CD4-positive, alpha-beta T cell treated with Interleukin-10 for 1 hour (primary cell): ENCODE measurements around the gene MTFMT.
"Not testable (repeated sequence)": the region's sequence is repeated elsewhere in the genome, so short reads cannot be mapped to it uniquely, and the experiment has no call there.

Experiments used
- DNase-seq: peaks from one replicate; pipeline ENCODE4 v3.0.0-alpha.2; 2020

The MTFMT gene

DNA sequence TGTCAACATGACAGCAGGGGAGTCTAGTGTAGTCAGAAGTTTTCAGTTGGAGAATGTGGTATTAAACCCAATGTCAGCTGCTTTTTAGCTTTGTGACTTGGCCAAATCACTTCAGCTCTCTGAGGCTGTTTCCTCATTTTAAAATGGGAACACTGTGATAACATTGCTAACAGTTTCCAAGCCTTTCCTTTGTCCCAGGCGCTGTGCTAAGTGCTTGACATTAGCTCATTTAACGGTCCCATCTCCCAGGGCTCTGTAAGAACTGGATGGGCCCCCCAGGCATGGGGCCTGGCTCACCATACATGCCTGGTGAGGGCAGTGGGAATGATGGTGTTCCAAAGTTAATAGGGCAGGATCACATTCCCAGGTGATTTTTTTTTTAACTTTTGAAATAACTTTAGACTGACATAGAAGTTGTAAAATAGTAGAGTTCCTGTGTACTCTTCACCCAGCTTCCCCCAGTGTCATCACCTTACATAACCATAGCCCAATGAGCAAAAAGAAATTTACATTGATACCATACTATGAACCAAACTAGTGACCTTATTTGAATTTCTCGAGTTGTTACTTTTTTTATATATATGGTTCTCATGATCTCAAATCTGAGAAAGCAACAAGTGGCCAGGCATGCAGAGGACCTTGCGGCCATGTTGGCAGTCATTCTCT, 30.6 kb upstream of the MTFMT start:
- no peak for DNase-seq

DNA sequence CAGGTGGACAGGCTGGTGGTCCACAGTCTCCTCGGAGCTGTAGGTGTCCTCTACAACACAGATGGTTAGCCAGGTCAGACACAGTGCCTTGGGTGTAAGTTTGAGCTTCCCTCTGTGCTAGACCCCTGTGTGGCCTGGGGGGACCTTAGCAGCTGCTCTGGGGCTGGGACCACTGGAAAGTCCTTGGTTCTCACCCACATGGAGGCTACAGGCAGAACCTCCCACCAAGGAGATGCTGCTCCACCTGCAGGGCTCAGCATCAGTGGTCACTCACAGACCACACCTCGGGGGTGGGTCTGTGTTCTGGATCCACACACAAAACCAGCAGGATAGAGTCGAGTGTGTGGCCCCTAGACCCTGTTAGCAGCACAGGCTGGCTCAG, 29.9 kb upstream of the MTFMT start:
- no peak for DNase-seq

DNA sequence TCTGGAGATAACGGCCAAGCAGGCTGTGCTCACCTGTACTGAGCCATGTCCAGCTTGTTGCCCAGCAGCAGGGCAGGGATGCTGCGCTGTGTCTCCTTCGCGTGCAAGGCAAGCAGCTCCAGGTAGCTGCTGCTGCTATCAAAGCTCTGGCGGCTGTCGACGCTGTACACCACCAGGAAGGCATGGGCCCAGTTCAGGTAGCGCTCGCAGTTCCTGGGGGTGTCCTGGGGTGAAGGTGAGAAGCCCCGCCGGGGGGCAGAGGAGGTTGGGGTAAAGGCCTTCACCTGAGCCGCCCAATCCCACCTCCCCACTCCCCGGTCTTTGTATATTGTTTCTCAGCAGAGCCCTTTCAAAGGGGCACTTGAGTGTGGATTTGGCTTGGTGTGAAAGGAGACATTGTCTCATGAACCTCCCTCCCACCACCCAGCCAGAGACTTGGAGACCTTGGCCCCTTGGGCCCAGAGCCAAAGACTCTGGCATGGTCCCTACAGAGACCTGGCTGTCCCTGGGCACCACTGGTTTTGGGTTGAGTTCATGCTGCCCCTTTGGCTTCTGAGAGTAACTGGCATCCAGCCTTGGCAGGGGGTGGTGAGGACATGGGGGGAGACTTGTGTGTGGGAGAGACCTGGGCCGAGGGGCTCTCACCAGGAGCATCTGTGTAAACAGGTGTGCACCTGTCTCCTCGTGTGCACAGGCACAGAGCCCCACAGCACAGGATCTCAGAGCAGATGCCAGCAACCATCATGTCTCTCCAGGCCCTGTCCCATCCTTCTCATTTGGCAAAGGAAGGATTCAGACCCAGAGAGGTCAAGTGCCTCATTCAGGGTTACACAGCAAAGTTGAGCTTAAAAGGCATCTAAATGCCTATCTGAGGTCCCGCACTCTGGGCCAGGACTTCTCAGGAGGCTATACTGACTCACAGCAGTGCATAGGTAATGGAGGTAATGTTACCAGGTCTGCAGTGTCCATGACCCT, 29.2 kb upstream of the MTFMT start:
- no peak for DNase-seq

DNA sequence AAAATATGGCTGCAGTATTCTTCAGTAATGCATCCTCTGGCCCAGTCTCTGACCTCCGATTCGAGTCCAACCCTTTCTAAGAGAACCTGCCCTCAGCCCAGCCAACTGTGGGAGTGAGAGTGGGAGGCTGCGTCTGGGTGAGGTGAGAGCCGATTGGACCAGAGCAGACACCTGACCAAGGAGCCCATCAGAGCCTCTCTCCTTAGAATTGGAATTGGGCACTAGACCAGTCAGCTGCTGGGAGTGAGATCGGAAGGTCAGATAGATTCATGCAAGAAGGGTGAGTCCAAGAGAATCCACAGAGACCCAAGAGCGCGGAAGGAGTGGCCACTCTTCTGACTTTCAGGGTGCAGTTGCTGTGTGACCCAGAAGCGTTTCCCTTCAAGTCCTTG, 28.1 kb upstream of the MTFMT start:
- no peak for DNase-seq

DNA sequence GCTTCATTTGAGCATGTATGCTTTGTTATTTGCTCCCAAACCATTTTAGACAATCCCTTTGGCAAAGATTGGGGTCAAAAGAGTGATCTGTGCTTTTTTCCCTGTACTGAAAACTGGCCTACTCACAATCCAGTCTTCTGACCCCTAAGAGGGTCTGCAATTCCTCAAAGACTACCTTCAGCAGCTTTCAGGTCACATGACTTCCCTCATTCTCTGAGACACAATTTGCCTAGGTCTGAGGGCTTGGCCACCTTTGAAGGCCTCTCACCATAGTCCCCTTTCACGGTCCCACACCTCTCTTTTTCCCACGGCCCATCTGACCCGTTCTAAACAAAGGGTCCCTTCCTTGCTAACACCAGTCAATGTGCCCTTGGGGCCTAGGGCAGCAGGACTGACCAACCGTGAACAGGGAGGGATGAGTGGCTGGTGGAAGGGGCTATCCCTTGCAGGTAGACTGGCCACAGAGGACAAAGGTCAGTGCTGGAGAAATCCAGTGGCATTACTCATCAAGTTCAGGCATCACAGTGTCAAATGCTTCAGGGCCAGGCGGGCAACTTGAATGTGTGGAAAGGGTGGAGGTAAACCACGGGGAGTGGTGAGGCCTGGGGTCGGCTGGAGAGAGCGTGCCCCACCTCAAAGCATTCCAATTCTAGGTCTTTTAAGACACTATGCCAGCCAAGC, 27.6 kb upstream of the MTFMT start:
- no peak for DNase-seq

DNA sequence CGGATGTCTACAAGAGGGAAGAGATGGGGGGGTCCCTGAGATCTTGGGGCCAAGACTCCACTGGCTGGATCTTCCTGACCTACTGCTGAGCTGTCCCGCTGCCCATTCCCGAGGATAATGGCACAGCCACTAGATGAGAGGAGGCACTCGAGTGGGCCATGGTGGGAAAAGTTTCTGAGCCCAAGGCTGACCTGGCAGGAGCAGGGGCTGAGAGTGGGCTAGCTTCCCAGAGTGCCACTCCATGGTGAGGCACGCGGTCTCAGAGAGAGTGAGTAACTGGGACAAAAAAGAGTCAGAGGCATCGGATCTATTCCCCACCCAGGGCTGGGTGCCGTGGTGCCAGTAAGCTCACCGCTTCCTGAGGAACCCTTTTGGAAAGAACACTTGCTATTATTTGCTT, 26.7 kb upstream of the MTFMT start:
- DNase-seq, result no peak

DNA sequence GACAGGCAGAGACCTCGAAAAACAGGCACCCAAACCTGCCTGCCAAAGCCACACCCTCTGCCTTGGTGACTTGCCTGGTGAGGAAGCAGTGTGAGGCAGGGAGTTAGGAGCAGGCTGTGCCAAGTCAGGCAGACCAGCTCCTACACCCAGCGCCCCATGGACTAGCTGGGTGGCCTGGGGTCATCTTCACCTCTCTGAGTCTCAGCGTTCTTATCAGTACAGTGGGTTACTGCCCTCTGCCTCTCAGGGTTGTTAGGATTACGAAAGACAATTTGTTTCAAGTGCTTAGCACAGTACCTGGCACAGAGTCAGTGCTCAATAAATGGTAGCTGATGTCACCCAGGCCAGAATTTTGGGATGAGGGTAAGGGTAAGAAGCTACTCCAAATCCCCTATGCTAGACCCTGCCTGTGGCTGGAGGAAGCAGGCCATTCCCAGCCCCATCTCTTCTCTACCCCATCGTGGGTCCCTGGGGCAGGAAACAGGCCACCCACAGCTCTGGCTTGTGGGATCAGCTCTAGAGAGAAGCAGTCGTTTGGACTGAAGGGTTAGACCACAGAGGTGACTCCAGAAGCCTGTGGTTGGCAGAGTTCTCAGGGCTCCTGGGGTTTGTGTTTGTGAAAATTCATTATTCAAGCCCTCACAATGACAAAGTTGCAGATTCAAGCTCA, 25.9 kb upstream of the MTFMT start:
- no peak for DNase-seq

DNA sequence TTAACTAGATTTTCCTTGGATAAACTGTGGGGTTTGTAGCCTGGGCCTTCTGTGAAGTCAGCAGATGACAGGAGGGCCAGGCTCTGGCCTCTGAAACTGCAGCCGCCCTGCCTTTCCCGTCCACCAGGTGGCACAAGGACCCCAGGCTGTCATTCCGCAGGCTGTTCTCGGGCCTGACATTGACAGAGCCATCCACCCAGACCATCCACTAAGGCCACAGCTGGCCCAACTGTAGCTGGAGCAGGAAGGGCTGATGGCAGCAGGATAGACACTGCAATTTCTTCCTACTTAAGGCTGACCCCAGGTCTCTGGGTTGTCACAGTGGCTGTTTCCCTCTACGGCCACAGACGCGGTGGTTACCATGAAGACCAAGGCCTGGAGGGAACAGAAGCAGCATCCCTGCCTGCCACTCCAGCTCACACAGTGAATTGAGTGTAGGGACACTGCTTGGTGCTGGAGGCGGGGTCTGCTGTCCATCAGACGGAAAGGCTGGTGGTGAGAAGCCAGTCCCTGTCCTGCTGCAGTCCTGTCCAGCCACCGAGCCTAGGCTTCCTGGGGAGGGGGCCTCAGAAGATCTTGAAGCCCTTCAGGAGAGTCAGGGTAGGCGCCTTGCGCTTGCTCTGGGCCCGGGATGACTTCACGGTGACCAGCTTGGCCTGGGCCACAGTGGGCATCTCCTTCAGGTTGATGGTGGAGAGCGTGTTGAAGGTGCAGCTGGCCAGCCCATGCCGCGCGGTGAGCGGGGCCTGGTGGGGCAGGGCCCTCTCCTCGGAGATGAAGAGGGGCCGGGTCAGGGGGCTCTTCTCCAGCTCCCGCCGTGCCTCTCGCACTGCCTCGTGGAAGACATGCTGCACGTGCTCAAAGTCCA, 25.1 kb upstream of the MTFMT start:
- peak; percentile 53 for DNase-seq

DNA sequence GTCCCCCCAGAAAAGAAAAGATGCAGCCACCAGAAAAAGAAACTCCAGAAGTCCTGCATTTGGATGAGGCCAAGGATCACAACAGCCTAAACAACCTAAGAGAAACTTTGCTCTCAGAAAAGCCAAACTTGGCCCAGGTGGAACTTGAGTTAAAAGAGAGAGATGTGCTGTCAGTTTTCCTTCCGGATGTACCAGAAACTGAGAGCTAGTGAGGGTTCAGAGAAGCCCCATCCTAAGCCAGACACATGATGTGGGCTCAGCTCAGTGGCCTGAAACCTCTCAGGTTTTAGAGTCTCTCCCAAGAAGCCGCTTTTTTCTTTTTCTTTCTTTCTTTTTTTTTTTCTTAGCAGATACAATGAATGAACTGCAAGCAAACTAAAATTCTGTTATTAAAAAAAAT, 23.5 kb upstream of the MTFMT start:
- no peak for DNase-seq

DNA sequence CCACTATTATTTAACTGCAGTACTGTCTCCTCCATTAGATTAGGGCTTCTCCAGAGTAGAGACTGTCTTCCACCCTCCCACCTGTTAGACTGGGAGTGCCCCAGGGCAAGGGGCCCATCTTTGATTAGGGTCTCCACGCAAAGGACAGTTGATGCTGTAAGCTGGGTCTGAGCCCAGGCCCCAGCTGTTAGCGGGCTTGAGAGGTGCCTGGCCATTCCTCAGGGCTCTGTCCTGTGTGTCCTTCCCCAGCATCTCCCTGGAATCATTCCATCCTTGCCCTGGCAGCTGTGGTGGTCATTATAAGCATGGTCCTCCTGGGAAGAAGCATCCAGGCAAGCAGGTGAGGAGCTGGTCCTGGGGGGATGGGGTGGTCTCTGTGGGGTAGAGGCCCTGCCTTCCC, 21.8 kb upstream of the MTFMT start:
- DNase-seq, result no peak

DNA sequence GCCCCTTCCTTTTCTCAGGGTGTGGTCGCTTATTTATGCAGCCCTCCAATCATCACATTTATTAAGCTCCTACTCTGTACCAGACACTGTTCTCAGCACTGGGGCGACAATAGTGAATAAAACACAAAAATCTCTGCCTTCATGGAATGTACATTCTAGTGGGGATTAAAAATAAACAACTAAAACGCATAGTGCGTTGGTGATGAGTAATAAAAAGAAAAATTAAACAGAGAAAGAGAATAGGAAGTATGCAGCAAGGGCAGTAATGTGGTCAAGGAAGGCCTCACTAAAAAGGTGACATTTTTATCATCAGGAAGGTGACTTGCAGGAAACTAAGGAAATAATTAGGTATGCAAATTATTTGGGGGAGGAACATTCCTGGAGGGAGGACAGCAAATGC, 20.8 kb upstream of the MTFMT start:
- DNase-seq, result no peak

DNA sequence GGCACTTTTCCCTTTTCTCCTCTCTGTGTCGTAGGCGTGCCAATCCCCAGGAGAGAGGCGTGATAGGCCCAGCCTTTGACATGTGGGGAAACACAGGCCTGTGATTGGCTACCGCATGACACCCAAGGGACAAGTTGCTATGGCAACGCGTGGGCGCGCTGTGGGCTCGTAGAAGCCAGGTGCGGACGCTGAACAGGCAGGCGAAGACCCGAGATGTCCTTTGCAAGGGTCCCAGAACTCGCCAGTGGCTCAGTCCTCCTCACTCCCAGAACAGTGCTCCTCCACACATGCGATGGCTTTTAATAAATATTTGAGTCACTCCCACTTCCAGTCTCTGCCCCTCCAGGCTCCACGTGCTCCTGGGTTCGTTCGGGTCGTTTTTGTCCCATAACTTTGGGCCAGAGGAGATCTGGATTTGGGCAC, 20.0 kb upstream of the MTFMT start:
- DNase-seq, result peak; percentile 90

DNA sequence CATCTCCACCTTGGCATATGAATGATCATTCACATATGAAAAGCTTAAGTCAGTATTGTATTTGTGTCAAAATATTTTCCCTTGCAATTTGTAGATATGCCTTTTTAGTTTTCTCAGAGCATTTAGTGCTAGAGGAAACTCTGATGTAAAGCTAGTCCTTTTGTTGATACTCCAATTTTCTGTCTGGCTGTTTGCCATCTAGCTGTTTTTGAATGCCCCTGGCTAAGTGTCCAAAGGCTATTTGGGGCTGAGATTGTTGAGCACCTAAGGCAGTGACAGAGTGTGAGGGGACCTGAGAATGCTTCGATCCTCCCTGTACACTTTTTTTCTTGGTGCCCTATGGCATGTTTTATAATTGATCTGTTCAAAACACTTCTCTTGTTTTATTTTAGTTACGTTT, 18.8 kb upstream of the MTFMT start:
- DNase-seq, result no peak

DNA sequence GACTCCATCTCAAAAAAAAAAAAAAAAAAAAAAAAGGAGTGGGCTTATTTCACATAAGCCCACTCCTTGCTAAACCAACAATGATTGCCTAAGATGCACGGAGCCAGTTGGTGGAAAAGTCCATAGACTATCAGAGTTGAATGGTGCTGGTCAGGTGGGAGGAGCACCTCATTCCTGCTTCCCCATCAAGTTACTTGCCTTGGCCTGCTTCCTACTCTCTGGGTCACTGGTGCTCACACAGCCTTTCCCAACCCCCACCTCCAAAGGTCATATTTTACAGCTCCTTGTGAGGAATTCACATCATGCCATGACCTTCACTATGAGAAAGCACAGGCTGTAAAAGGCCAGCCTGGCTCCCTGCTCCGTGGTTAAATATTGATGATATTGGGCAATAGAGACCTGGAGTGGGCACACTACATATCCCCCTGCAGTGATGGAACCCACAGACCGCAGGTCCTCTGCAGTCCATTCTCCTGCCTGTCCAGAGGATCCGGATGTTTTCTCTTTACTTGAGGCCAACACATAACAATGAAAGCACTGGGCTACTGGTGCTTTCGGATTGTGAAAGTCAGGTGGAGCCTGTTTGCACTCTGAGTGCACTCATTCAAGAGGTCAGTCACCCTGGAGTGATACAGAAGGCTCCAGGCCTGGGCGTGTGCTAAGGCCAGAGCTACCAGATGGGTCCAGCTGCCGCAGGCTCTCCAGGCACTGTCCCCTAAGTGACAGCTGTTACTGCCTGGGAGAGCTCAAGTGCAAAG, 15.5 kb upstream of the MTFMT start, which contains the start of gene SLC51B:
Gene SLC51B (plus strand): TSS at position 664 of the 758 bp plus-strand sequence. CDS start 4,618 bp downstream, outside the sequence.
- no peak for DNase-seq

DNA sequence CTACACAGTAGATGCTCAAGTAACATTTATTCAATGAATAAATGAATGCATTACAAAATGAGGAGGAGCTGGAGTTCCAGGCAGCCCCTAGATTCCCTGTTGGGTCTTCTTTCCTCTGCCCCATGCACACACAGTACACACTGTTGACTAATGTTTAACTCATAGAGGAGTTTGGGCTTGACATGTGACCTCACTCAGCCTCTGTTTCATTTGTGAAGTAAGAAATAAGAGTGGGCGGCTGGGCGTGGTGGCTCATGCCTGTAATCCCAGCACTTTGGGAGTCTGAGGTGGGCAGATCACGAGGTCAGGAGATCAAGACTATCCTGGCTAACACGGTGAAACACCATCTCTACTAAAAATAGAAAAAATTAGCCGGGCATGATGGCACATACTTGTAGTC, 14.8 kb upstream of the MTFMT start:
- not testable (repeated sequence) for DNase-seq

DNA sequence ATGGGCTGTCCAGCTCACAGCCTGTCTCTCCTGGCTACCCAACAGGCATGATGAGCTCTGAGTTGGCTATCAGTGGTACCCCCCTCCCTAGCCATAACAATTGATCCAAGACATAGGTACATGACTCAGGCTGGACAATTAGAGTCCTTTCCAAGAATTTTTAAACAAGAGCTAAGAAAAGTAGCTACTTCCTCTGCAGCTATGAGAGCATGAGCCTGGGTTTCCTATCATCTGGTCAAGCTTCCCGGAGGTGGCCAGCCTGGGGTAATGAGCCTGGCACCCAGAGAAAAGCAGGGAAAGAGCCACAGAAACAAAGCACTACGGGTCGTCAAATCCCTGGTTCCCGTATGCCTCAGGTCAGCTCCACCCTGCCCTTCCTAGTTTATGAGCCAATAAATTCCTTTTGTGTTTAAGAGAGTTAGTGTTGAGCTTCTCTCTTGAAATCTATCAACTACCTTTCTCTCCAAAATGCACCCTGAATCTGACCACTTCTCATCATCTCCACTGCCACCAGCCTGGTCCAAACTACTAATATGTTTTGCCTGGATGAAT, 13.4 kb upstream of the MTFMT start:
- DNase-seq, result no peak

DNA sequence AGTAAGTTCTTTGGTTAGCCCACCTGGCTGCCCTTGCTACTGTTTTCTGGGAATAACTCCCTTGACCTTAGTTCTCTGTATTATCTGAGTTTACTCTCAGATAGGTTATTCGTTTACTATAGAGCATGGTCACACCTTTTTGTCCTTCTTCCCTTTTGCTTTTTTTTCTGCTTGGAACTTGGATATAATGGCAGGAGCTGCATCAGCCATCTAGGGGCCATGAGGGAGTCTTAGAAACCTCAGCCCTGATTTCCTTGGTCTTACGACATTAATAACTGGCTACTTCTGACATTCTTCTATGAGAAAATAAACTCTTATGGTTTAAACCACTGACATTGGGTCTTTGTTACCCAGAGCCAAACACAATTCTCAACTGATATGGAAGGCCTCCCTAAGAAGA, 12.3 kb upstream of the MTFMT start:
- DNase-seq, result no peak

DNA sequence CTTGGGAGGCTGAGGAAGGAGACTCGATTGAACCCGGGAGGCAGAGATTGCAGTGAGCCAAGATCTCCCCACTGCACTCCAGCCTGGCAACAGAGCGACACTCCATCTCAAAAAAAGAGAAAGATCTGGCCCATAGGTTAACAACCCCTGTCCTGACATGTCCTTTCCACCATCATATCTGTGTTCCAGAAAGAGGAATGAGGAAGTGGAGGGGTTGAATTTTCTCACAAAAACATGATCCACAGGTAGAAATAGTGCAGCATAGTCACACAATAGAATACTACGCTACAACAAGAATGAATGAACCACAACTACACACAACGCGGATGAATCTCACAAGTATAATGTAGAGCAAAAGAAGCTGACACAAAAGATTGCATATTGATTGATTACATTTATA, 11.0 kb upstream of the MTFMT start:
- no peak for DNase-seq

DNA sequence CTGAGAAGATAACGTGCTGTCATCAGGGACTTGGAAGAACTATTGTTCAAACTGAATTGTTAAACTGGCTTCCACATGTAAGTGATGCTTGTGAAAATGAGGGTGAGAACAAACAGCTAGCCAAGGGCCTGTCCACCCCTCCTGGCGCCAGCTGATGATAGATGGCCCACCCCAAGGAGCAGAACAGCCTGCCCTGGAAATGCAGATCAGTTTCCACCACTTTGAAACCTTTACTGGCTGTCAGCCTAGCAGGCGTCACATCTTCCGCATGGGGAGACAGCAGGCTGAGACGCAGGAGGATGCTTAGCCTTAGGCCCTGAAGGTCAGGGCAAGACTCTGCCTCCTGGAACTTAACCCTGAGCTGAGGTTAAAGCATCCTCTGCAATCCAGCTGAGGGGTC, 9.4 kb upstream of the MTFMT start:
- DNase-seq, result no peak

DNA sequence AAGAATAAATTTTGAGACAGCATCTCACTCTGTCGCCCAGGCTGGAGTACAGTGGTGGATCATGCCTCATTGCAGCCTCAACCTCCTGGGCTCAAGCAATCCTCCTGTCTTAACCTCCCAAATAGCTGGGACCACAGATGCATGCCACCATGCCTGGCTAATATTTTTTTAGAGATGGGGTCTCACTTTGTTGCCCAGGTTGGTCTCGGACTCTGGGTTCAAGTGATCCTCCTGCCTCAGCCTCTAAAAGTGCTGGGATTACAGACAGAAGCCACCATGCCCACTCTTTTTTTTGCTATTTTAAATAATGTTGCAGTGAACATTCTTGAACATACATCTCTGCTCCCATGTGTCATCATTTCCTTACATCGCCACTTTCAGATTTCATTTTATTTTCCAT, 9.0 kb upstream of the MTFMT start:
- no peak for DNase-seq

DNA sequence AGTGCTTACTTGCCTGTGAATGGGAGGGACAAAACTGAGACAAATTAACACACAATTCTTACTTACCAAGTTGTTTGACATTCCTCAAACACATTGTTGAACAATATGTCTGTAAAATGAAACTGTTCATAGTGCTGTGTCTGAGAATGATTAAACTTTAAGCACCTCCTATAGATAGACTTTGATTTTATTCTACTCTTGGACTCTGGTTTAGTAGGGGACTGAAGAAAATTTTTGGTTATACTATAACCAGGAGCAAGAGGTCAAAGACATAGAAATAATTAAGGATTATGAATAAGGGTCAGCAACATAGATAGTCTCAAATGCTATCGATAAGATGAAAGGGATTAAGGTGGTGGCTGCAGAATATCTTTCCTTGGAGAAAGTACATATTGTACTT, 7.9 kb upstream of the MTFMT start:
- no peak for DNase-seq
